Neural progenitor cell (in vitro differentiated cells): Measurements from ENCODE around the gene KLK7.

Experiments
- EZH2 ChIP-seq: fragments of 200-600 bp; sonication (generic); IDR thresholded peaks from 2 replicates; pipeline ENCODE4 v1.6.1; 2017; ENCODE audit warnings: antibody characterized with exemption, mild to moderate bottlenecking, moderate library complexity
- TF ChIP-seq, protein P1 (sequence below): fragments of 200-600 bp; sonication (generic); IDR thresholded peaks from 2 replicates; pipeline ENCODE4 v1.5.1; 2017; ENCODE audit warnings: antibody characterized with exemption, mild to moderate bottlenecking

DNA sequence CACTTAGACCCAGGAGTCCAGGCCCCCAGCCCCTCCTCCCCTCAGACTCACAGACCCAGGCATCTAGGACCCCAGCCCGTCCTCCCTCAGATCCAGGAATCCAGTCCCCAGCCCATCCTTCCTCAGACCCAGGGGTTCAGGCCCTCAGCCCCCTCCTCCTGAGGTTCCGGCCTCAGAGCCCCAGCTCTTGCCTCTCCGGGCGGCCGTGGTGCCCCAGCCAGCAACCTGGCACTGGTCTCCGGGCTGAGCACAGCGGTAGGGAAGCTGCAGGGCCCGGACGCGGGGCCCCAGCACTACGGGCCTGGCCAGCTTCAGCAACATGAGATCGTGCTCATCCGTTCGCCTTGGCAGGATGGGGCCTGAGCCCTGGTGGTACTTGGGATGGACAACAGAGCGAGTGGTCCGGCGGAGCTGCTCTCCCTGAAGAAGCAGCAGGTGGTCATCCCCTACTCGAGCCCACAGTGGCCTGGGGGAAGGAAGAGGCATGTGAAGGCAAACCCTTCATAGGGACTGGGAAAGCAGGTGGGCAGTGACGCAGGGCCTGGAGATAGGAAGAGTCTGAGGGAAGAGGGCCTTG is 32.1 kb upstream of the KLK7 start:
- TF ChIP-seq, protein P1, sequence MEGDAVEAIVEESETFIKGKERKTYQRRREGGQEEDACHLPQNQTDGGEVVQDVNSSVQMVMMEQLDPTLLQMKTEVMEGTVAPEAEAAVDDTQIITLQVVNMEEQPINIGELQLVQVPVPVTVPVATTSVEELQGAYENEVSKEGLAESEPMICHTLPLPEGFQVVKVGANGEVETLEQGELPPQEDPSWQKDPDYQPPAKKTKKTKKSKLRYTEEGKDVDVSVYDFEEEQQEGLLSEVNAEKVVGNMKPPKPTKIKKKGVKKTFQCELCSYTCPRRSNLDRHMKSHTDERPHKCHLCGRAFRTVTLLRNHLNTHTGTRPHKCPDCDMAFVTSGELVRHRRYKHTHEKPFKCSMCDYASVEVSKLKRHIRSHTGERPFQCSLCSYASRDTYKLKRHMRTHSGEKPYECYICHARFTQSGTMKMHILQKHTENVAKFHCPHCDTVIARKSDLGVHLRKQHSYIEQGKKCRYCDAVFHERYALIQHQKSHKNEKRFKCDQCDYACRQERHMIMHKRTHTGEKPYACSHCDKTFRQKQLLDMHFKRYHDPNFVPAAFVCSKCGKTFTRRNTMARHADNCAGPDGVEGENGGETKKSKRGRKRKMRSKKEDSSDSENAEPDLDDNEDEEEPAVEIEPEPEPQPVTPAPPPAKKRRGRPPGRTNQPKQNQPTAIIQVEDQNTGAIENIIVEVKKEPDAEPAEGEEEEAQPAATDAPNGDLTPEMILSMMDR, result no peak
- TF ChIP-seq EZH2, result no peak
